Neural crest cell (in vitro differentiated cells): ENCODE data around the gene MEIS3. TPM values are rescaled to one million over a fixed set of nuclear protein-coding genes. Genes with fewer than 3 reads are reported as not detected.
"Not testable (repeated sequence)": the region's sequence is repeated elsewhere in the genome, so short reads cannot be mapped to it uniquely, and the experiment has no call there.

Experiments
- DNase-seq: peaks from one replicate; pipeline ENCODE4 v3.0.0; 2021; ENCODE audit warnings: low read depth, mixed read lengths, low spot score
- H3K27ac Mint-ChIP-seq: one replicate; pipeline ENCODE4 v1.8.0; 2021; ENCODE audit warnings: mild to moderate bottlenecking, mixed read lengths; ENCODE audit not compliant: unreplicated experiment
- H3K27me3 Mint-ChIP-seq: 2 replicates; pipeline ENCODE4 v1.8.0; 2021; ENCODE audit warnings: low read depth, mild to moderate bottlenecking, mixed read lengths
- H3K36me3 Mint-ChIP-seq: 2 replicates; pipeline ENCODE4 v1.8.0; 2021; ENCODE audit warnings: low read depth, mild to moderate bottlenecking, mixed read lengths
- H3K4me1 Mint-ChIP-seq: 2 replicates; pipeline ENCODE4 v1.8.0; 2021; ENCODE audit warnings: mixed read lengths
- H3K4me3 Mint-ChIP-seq: one replicate; pipeline ENCODE4 v1.8.0; 2021; ENCODE audit warnings: mild to moderate bottlenecking, mixed read lengths
- H3K9me3 Mint-ChIP-seq: 2 replicates; pipeline ENCODE4 v1.8.0; 2021; ENCODE audit warnings: mixed read lengths
- total RNA-seq: library from RNA; stranded (reverse); gene quantifications from 2 replicates; pipeline ENCODE4 v1.2.1, GENCODE V29; 2021
- TF ChIP-seq, protein P1 (sequence below): fragments of 200-600 bp; sonication (generic); conservative IDR thresholded peaks from 2 replicates; pipeline ENCODE4 v1.5.0; 2021; ENCODE audit warnings: antibody characterized with exemption, mild to moderate bottlenecking

Gene MEIS3
- total RNA-seq, 1 donor from 2014 or later = 99.9 TPM

GRCh38 chr19:47398707-47399597, 20.4 kb downstream of the MEIS3 start:
- TF ChIP-seq, protein P1, sequence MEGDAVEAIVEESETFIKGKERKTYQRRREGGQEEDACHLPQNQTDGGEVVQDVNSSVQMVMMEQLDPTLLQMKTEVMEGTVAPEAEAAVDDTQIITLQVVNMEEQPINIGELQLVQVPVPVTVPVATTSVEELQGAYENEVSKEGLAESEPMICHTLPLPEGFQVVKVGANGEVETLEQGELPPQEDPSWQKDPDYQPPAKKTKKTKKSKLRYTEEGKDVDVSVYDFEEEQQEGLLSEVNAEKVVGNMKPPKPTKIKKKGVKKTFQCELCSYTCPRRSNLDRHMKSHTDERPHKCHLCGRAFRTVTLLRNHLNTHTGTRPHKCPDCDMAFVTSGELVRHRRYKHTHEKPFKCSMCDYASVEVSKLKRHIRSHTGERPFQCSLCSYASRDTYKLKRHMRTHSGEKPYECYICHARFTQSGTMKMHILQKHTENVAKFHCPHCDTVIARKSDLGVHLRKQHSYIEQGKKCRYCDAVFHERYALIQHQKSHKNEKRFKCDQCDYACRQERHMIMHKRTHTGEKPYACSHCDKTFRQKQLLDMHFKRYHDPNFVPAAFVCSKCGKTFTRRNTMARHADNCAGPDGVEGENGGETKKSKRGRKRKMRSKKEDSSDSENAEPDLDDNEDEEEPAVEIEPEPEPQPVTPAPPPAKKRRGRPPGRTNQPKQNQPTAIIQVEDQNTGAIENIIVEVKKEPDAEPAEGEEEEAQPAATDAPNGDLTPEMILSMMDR = no peak
- peaks cover 15% of the 10 kb centered on the region for H3K4me1 Mint-ChIP-seq
- no peak overlapping the region for H3K4me3 Mint-ChIP-seq
- H3K27ac Mint-ChIP-seq = peak overlapping the region; percentile 24
- H3K27me3 Mint-ChIP-seq = peaks cover 8% of the 10 kb centered on the region
- no peaks in the 10 kb centered on the region for H3K9me3 Mint-ChIP-seq
- no peak for DNase-seq
- H3K36me3 Mint-ChIP-seq = no peaks in the 10 kb centered on the region

GRCh38 chr19:47391510-47392223, 27.7 kb downstream of the MEIS3 start:
- DNase-seq = peak; percentile 94
- H3K4me3 Mint-ChIP-seq = peak overlapping the region; percentile 62
- H3K36me3 Mint-ChIP-seq = no peaks in the 10 kb centered on the region
- TF ChIP-seq, protein P1 = peak; percentile 92
- H3K27ac Mint-ChIP-seq = peak overlapping the region; percentile 96
- H3K4me1 Mint-ChIP-seq = peaks cover 15% of the 10 kb centered on the region
- H3K9me3 Mint-ChIP-seq = no peaks in the 10 kb centered on the region
- H3K27me3 Mint-ChIP-seq = peaks cover 11% of the 10 kb centered on the region

DNA sequence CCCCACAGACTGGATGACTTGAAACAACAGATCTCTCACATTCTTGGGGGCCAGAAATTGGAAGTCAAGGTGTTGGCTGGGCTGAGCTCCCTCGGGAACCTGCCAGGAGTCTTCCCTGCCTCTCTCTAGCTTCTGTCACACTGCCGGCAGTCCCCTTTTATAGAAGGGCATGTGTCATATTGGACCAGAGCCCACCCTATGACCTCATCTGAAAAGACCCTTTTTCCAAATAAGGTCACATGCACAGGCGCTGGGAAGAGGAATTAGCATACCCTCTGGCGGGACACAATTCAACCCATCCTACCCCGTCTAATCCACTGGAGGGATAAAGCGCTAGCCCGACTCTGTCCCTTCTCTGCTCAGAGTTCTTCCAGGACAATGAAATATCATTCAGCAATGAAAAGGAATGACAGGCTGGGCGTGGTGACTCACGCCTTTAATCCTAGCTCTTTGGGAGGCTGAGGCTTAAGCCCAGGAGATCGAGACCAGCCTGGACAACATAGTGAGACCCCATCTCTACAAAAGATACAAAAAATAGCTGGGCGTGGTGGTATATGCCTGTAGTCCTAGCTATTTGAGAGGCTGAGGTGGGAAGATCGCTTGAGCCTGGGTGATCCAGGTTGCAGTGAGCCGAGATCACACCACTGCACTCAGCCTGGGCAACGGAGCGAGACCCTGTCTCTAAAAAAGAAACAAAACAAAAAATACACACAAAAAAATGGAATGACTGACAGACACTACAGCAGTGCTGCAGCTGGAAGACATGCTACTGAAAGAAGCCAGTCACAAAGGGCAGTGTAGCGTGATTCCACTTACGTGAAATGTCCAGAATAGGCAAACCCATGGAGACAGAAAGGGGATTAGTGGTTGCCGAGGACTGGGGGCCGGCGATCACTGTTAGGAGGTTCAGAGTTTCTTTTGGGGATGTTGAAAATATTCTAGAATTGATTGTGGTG, 28.5 kb downstream of the MEIS3 start:
- TF ChIP-seq, protein P1 = no peak
- Mint-ChIP-seq H3K4me1 (peaks cover 18% of the 10 kb centered on the region), H3K9me3 (no peaks in the 10 kb centered on the region), H3K27me3 (peaks cover 11% of the 10 kb centered on the region), H3K36me3 (no peaks in the 10 kb centered on the region), H3K27ac (peak overlapping the region; percentile 96), H3K4me3 (peak overlapping the region; percentile 64)
- DNase-seq = no peak

GRCh38 chr19:47389150-47389556, 30.2 kb downstream of the MEIS3 start:
- Mint-ChIP-seq H3K27ac (no peak overlapping the region), H3K36me3 (no peaks in the 10 kb centered on the region), H3K27me3 (peaks cover 8% of the 10 kb centered on the region), H3K4me3 (no peak overlapping the region), H3K9me3 (no peaks in the 10 kb centered on the region), H3K4me1 (peaks cover 23% of the 10 kb centered on the region)
- TF ChIP-seq, protein P1 = no peak
- DNase-seq = no peak

DNA sequence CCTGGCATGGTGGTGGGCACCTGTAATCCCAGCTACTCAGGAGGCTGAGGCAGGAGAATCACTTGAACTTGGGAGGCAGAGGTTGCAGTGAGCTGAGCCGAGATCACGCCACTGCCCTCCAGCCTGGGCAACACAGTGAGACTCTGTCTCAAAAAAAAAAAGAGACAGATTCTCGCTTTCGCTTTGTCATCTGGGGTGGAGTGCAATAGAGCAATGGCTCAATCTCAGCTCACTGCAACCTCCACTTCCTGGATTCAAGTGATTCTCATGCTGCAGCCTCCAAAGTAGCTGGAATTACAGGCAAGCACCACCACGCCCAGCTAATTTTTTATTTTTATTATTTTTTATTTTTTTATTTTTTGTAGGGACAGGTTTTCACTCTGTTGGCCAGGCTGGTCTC, 30.6 kb downstream of the MEIS3 start:
- peaks cover 23% of the 10 kb centered on the region for H3K4me1 Mint-ChIP-seq
- DNase-seq, H3K4me3 Mint-ChIP-seq, H3K36me3 Mint-ChIP-seq, H3K27ac Mint-ChIP-seq, H3K27me3 Mint-ChIP-seq, H3K9me3 Mint-ChIP-seq: not testable (repeated sequence)

DNA sequence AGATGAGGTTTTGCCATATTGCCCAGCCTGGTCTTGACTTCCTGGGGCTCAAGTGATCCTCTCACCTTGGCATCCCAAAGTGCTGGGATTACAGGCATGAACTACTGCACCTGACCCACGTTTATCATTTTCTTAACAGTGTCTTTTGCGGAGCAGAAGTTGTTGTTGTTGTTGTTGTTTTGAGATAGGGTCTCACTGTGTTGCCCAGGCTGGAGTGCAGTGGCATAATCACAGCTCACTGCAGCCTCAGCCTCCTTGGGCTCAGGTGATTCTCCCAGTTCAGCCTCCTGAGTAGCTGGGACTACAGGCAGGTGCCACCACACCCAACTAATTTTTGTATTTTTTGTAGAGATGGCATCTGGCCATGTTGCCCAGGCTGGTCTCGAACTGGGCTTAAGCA, 31.7 kb downstream of the MEIS3 start:
- H3K27me3 Mint-ChIP-seq, DNase-seq, H3K27ac Mint-ChIP-seq, H3K4me3 Mint-ChIP-seq, H3K9me3 Mint-ChIP-seq, H3K36me3 Mint-ChIP-seq: not testable (repeated sequence)
- peaks cover 23% of the 10 kb centered on the region for H3K4me1 Mint-ChIP-seq

DNA sequence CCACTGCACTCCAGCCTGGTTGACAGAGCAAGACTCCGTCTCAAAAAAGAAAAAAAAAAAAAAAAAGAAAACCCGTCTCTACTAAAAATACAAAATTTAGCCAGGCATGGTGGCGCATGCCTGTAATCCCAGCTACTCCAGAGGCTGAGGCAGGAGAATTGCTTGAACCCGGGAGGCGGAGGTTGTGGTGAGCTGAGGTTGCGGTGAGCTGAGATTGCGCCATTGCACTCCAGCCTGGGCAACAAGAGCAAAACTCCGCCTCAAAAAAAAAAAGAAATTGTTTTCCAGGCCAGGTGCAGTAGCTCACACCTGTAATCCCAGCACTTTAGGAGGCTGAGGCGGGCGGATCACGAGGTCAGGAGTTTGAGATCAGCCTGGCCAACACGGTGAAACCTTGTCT, 32.7 kb downstream of the MEIS3 start:
- peaks cover 22% of the 10 kb centered on the region for H3K4me1 Mint-ChIP-seq
- H3K9me3 Mint-ChIP-seq, DNase-seq, H3K27me3 Mint-ChIP-seq, H3K36me3 Mint-ChIP-seq, H3K27ac Mint-ChIP-seq, H3K4me3 Mint-ChIP-seq: not testable (repeated sequence)

- not testable (repeated sequence) for DNase-seq, H3K9me3 Mint-ChIP-seq, H3K36me3 Mint-ChIP-seq, H3K27me3 Mint-ChIP-seq, H3K4me3 Mint-ChIP-seq, H3K27ac Mint-ChIP-seq, H3K4me1 Mint-ChIP-seq
These were observed 34.8 kb downstream of the MEIS3 start for GRCh38 chr19:47384533-47384932.
